ENCODE data around the gene OR2T12.

- no peak for TF ChIP-seq POLR2A (IDR thresholded peaks at IDR 0.05)
- TF ChIP-seq, protein P1, sequence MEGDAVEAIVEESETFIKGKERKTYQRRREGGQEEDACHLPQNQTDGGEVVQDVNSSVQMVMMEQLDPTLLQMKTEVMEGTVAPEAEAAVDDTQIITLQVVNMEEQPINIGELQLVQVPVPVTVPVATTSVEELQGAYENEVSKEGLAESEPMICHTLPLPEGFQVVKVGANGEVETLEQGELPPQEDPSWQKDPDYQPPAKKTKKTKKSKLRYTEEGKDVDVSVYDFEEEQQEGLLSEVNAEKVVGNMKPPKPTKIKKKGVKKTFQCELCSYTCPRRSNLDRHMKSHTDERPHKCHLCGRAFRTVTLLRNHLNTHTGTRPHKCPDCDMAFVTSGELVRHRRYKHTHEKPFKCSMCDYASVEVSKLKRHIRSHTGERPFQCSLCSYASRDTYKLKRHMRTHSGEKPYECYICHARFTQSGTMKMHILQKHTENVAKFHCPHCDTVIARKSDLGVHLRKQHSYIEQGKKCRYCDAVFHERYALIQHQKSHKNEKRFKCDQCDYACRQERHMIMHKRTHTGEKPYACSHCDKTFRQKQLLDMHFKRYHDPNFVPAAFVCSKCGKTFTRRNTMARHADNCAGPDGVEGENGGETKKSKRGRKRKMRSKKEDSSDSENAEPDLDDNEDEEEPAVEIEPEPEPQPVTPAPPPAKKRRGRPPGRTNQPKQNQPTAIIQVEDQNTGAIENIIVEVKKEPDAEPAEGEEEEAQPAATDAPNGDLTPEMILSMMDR (IDR thresholded peaks at IDR 0.05), result no peak
These were observed 25.3 kb downstream of the OR2T12 start, which contains the start of gene OR2T33 for GRCh38 chr1:248277876-248278275.

All from testis (tissue), 2 donors.